Suprapubic skin (tissue), 4 donors: ENCODE measurements around the gene TXNL4B. TPM values are rescaled to one million over a fixed set of nuclear protein-coding genes. Genes with fewer than 3 reads are reported as not detected.

Experiments used
- DNase-seq, 2 donors: peaks; one replicate each; pipeline ENCODE4 v3.0.0-alpha.2; 2019; ENCODE audit warnings: low spot score in 2 of 2
- H3K27ac ChIP-seq: fragments of 200-600 bp; sonication (generic); one replicate; pipeline ENCODE4 v1.5.1; 2019
- H3K27me3 ChIP-seq: fragments of 200-600 bp; sonication (generic); one replicate; pipeline ENCODE4 v1.5.1; 2019
- H3K36me3 ChIP-seq: fragments of 200-600 bp; sonication (generic); one replicate; pipeline ENCODE4 v1.5.1; 2019
- H3K4me1 ChIP-seq: fragments of 200-600 bp; sonication (generic); one replicate; pipeline ENCODE4 v1.5.1; 2019
- H3K4me3 ChIP-seq: fragments of 200-600 bp; sonication (generic); one replicate; pipeline ENCODE4 v1.5.1; 2019; ENCODE audit warnings: mild to moderate bottlenecking
- H3K9me3 ChIP-seq: fragments of 200-600 bp; sonication (generic); one replicate; pipeline ENCODE4 v1.5.1; 2019
- CTCF ChIP-seq, 2 donors: fragments of 200-600 bp in 1 of 2; fragments of 450-650 bp in 1 of 2; sonication (generic) in 1 of 2; IDR thresholded peaks; one replicate each; pipeline ENCODE4 v1.5.1; 2016 to 2019; ENCODE audit warnings: antibody characterized with exemption in 2 of 2, mild to moderate bottlenecking in 1 of 2, moderate library complexity in 1 of 2
- EP300 ChIP-seq: sonication (generic); formaldehyde crosslinking; IDR thresholded peaks from one replicate; pipeline ENCODE4 v1.6.1; 2017; ENCODE audit warnings: antibody characterized with exemption
- POLR2A ChIP-seq, 2 donors: fragments of 450-650 bp; IDR thresholded peaks; one replicate each; pipeline ENCODE4 v1.6.1; 2017; ENCODE audit warnings: antibody characterized with exemption in 2 of 2, mild to moderate bottlenecking in 2 of 2, moderate library complexity in 2 of 2
- POLR2AphosphoS5 ChIP-seq, 3 donors: sonication (generic); formaldehyde crosslinking; IDR thresholded peaks; one replicate each; pipeline ENCODE4 v1.6.1; 2017; ENCODE audit warnings: antibody characterized with exemption in 3 of 3
- WGBS: methylation state at CpG from one replicate; pipeline ENCODE4 v1.1.5; 2018; 5-methylcytosine and 5-hydroxymethylcytosine counted together
- total RNA-seq, 4 donors: library from RNA; depleted of rRNA; stranded (reverse); fragments of >200 nt; gene quantifications; one replicate each; pipeline ENCODE4 v1.1.0, GENCODE V29; 2016

TXNL4B gene
- 10 to 100 TPM in 1 of 4 donors, 1 to 10 TPM in 3; 6.4 to 19.9 (median 6.9) TPM for total RNA-seq

- TF ChIP-seq POLR2A (IDR thresholded peaks at IDR 0.05) (peak in 1 of 2 donors; percentile 46), EP300 (no peak), CTCF (IDR thresholded peaks at IDR 0.05) (no peak), POLR2AphosphoS5 (IDR thresholded peaks at IDR 0.05) (peak in 1 of 3 donors; percentile 55)
- Histone ChIP-seq H3K27ac (peak within 1 kb of the TSS; percentile 94), H3K36me3 (peaks cover 45% of the 10 kb centered on the region), H3K4me1 (peaks cover 41% of the 10 kb centered on the region), H3K27me3 (no peaks in the 10 kb centered on the region), H3K4me3 (peak within 1 kb of the TSS; percentile 93), H3K9me3 (no peaks in the 10 kb centered on the region)
- WGBS, result 1% methylated on average over 30 of the region's 43 CpGs
- DNase-seq, result peak; percentile 96
Measured at GRCh38 chr16:72093448-72094265, at the start of gene TXNL4B, which contains the start of gene DHX38. TSS of gene TXNL4B (minus strand) at chr16:72093620. CDS start at chr16:72090749, 2,871 bp downstream. TSS of gene DHX38 (plus strand) at chr16:72093847. CDS start at chr16:72096158, 2,311 bp downstream.

- H3K9me3 ChIP-seq, result peaks cover 5% of the 10 kb centered on the region
- H3K27ac ChIP-seq, result no peak overlapping the region
- DNase-seq, result no peak
- H3K36me3 ChIP-seq, result no peaks in the 10 kb centered on the region
- H3K4me1 ChIP-seq, result no peaks in the 10 kb centered on the region
- no peaks in the 10 kb centered on the region for H3K27me3 ChIP-seq
- no peak for TF ChIP-seq POLR2AphosphoS5 (IDR thresholded peaks at IDR 0.05)
- no peak for TF ChIP-seq POLR2A (IDR thresholded peaks at IDR 0.05)
- TF ChIP-seq EP300, result no peak
- TF ChIP-seq CTCF (IDR thresholded peaks at IDR 0.05), result no peak
- no peak overlapping the region for H3K4me3 ChIP-seq
- 64% methylated on average over 1 of the region's 1 CpG for WGBS
Measured at GRCh38 chr16:72142476-72142875, 49.1 kb upstream of the TXNL4B start.

DNA sequence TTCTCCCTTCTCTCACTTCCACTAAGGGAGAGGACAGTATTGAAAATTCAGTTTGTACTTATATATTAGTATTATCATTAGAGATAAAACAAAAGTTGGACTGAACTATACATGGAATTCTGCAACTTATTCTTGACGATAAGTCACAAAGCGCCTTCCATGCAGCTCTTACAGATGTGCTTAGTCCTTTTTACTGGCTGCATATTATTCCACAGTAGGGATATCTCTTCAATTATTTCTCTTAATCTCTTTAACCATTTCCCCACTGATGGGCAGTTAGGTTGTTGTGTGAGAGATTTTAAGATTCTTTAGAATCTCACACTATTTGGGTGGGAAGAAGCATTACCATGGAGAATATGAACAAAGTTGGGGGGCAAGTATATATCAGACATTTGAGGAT, 46.5 kb upstream of the TXNL4B start:
- 98% methylated on average over 2 of the region's 2 CpGs for WGBS
- no peak for TF ChIP-seq POLR2AphosphoS5 (IDR thresholded peaks at IDR 0.05)
- no peak for TF ChIP-seq POLR2A (IDR thresholded peaks at IDR 0.05)
- H3K4me3 ChIP-seq, result no peak overlapping the region

DNA sequence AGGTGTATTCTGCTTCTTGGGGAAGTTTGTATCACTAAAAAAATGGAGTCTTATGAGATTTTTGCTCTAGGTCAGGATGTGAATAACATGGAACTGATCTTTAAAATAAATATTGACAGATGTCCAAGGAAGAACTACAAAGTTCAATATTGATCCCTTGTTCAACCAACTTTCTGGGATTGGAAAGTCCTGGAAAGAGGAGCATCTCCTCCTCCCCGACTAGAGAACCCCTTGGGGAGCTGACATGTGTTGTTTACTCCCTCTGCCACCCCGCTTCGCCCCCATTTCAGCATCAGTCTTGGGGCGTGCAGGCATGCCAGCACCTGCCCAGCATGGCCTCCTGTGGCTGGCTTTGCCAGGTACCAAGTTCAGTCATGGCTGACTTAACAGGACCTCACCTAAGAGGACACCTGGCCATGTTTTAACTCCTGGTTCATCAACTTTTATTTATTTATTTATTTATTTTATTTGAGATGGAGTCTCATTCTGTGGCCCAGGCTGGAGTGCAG, 44.7 kb upstream of the TXNL4B start:
- DNase-seq, result no peak
- H3K36me3 ChIP-seq, result no peaks in the 10 kb centered on the region
- WGBS, result 72% methylated on average over 4 of the region's 4 CpGs

More for the DNA sequence above, 46.5 kb upstream of the TXNL4B start:
- H3K36me3 ChIP-seq, result no peaks in the 10 kb centered on the region
- no peak for DNase-seq
- H3K27me3 ChIP-seq, result no peaks in the 10 kb centered on the region
- H3K4me1 ChIP-seq, result no peaks in the 10 kb centered on the region
- H3K27ac ChIP-seq, result no peak overlapping the region
- H3K9me3 ChIP-seq, result no peaks in the 10 kb centered on the region

DNA sequence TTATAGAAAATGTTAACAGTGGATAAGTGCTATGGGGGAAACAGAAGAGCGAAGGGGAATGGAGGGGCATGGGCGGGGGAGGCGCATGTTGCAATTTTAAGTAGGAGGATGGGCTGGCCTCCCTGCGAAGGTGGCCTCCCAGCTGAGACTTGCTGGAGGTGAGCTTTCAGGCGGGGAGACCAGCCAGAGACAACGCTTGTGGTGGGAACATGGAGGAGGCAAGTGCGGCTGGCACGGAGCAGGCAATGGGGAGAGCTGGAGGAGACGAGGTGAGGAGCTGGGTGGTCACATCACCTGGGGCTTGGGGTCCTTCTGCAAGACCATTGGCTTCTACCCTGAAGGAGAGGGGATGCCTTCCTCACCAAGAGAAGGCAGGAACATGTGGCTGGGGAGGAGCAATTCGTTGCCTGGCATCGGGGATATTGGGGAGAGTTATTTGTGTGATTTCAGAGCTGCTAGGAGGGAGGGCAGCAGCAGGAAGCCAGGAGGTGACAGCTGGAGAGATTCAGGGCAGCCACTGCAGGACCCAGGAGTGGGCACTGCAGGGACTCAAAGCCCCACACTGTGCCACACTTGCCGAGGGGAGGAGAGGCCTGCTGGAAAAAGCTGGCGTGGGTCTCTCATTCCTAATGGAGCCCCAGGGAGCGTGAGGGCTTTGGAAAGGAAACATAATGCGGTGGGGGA, 44.1 kb upstream of the TXNL4B start:
- H3K4me1 ChIP-seq, result no peaks in the 10 kb centered on the region
- no peaks in the 10 kb centered on the region for H3K27me3 ChIP-seq
- no peak for TF ChIP-seq EP300
- TF ChIP-seq POLR2AphosphoS5 (IDR thresholded peaks at IDR 0.05), result no peak
- TF ChIP-seq POLR2A (IDR thresholded peaks at IDR 0.05), result no peak
- no peak for TF ChIP-seq CTCF (IDR thresholded peaks at IDR 0.05)
- H3K4me3 ChIP-seq, result no peak overlapping the region
- WGBS, result 76% methylated on average over 15 of the region's 15 CpGs
- DNase-seq, result no peak
- no peak overlapping the region for H3K27ac ChIP-seq
- H3K9me3 ChIP-seq, result no peaks in the 10 kb centered on the region
- H3K36me3 ChIP-seq, result no peaks in the 10 kb centered on the region

More for the DNA sequence above, 44.7 kb upstream of the TXNL4B start:
- TF ChIP-seq POLR2A (IDR thresholded peaks at IDR 0.05), result no peak
- no peak for TF ChIP-seq CTCF (IDR thresholded peaks at IDR 0.05)
- TF ChIP-seq POLR2AphosphoS5 (IDR thresholded peaks at IDR 0.05), result no peak
- no peak for TF ChIP-seq EP300
- no peaks in the 10 kb centered on the region for H3K4me1 ChIP-seq
- no peak overlapping the region for H3K27ac ChIP-seq
- H3K27me3 ChIP-seq, result no peaks in the 10 kb centered on the region
- H3K9me3 ChIP-seq, result no peaks in the 10 kb centered on the region
- no peak overlapping the region for H3K4me3 ChIP-seq
